Measurements from ENCODE around the gene HMGXB4.

DNA sequence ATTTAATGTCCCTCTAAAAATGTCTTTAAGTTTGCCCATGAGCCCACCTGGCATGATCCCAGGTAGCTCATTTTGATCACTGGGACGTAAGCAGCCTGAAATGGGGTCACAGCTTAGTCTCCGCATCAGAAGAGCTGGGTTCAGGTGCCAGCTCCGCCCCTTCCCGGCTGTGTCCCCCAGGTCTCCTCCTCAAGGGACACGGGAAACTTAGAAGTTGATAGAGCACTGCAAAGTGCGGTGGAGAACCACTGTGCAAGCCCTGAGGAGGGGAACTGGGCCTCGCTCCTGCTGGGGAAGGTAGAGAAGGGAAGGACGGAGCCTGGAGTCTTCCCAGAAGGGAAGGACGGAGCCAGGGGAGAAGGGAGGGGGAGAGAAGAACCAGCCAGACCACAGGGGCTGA, 50.1 kb downstream of the HMGXB4 start:
- no peak for TF ChIP-seq PHF8 (conservative IDR thresholded peaks at IDR 0.05; ENCODE audit: low read depth, low read length)
- no peak for TF ChIP-seq POLR2AphosphoS5 (IDR thresholded peaks at IDR 0.05; ENCODE audit: low read depth, low read length)
- TF ChIP-seq TAF1 (IDR thresholded peaks at IDR 0.05; ENCODE audit: low read depth, low read length) = no peak
- TF ChIP-seq FOSL1 (IDR thresholded peaks at IDR 0.05; ENCODE audit: insufficient read depth, low read depth, low read length) = no peak
- no peak for TF ChIP-seq SP1 (IDR thresholded peaks at IDR 0.05; ENCODE audit: low read depth, low read length)
- TF ChIP-seq CTCF (IDR thresholded peaks at IDR 0.05; ENCODE audit: control extremely low read depth in 1 of 3, insufficient read depth in 1 of 3, low read depth in 1 of 3, low read length in 3 of 3) = no peak
- no peak for TF ChIP-seq CHD2 (IDR thresholded peaks at IDR 0.05; ENCODE audit: low read length)
- no peak for TF ChIP-seq GABPA (IDR thresholded peaks at IDR 0.05; ENCODE audit: borderline replicate concordance, insufficient read depth, low read length)
- no peak for TF ChIP-seq SIN3A (conservative IDR thresholded peaks at IDR 0.05 in 1 of 2, IDR thresholded peaks at IDR 0.05 in 1 of 2; ENCODE audit: low read depth in 1 of 2, low read length in 2 of 2)

All from H1 (cell line).